Peyer's patch (tissue), 4 donors: ENCODE measurements around the gene TPPP3.

Experiments used
- POLR2A ChIP-seq, 2 donors: fragments of 450-650 bp; IDR thresholded peaks; one replicate each; pipeline ENCODE4 v1.5.1; 2017; ENCODE audit warnings: antibody characterized with exemption in 2 of 2, mild to moderate bottlenecking in 2 of 2, moderate library complexity in 2 of 2
- TF ChIP-seq, protein P1 (sequence below), 6 experiments: fragments of 450-650 bp in 4 of 6; fragments of 200-600 bp in 2 of 6; sonication (generic) in 1 of 6; IDR thresholded peaks; one replicate each; pipeline ENCODE4 v1.5.1; 2017 to 2019; ENCODE audit warnings: antibody characterized with exemption in 6 of 6, mild to moderate bottlenecking in 3 of 6, moderate library complexity in 1 of 6

DNA sequence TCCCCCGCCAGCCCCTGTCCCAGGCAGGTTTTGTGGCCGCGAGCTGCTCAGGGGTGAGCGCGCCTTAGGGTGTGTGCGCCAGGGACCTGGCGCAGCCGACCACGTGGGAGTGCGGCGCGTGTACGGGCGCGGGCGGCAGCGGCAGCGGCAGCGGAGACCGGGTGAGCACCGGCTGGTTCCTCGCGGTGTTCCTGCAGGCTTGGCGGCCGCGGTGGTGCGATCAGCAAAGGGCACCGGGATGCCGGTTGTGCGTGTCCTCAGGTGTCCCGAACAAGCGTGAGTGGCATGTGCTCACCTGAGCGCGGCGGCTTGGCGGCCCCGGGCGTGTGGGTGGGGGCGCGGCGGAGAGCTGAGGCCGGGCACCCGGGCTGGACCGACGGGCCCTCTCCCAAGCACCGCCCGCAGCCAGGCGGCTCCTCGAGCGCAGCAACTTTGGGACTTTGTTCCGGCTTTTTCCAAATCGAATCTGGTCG lies 37.2 kb upstream of the TPPP3 start:
- TF ChIP-seq, protein P1, sequence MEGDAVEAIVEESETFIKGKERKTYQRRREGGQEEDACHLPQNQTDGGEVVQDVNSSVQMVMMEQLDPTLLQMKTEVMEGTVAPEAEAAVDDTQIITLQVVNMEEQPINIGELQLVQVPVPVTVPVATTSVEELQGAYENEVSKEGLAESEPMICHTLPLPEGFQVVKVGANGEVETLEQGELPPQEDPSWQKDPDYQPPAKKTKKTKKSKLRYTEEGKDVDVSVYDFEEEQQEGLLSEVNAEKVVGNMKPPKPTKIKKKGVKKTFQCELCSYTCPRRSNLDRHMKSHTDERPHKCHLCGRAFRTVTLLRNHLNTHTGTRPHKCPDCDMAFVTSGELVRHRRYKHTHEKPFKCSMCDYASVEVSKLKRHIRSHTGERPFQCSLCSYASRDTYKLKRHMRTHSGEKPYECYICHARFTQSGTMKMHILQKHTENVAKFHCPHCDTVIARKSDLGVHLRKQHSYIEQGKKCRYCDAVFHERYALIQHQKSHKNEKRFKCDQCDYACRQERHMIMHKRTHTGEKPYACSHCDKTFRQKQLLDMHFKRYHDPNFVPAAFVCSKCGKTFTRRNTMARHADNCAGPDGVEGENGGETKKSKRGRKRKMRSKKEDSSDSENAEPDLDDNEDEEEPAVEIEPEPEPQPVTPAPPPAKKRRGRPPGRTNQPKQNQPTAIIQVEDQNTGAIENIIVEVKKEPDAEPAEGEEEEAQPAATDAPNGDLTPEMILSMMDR (IDR thresholded peaks at IDR 0.05), result peak in 3 of 6 experiments; percentile 23 to 38 (median 26)
- TF ChIP-seq POLR2A (IDR thresholded peaks at IDR 0.05), result peak; percentile 85 to 92
